Measurements from ENCODE around the gene REV3L.

REV3L gene

DNA sequence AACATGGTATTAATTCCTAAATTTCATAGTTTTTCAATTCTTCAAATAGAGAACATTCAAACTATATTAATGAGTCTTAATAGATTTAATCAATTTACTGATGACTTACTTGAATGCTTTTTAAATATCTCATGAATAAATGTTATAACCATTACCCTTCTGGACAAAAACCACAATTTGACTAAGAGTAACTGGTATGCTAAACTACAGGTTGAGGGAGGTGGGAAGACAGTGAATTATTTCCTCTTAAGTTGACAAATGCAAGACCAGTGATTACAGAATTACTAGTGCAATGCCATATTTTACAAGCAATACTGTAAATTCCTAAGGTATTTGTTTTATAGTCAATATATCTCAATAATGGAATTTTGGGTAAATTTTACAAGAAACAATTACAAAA lies 65.1 kb downstream of the REV3L start:
- DNase-seq, result no peak

DNA sequence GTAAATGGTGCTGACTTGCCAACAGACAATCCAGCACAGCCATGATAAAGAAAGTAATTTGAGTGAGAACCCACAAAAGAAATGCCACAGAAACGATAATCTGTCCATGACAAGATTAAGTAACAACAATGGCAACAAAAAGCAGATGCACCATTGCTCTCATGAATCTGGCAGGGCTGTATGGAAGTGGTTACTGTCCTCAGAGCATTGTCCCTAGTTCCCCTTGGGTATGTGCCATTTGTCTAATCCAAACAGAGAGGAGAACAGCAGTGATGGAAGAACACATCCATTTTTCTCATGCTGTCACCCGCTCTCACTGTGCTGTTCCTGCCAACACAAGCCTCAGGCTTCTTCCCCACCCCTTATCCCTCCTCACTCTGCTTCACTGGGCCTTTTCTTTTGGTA lies 65.8 kb downstream of the REV3L start:
- DNase-seq, result no peak

DNA sequence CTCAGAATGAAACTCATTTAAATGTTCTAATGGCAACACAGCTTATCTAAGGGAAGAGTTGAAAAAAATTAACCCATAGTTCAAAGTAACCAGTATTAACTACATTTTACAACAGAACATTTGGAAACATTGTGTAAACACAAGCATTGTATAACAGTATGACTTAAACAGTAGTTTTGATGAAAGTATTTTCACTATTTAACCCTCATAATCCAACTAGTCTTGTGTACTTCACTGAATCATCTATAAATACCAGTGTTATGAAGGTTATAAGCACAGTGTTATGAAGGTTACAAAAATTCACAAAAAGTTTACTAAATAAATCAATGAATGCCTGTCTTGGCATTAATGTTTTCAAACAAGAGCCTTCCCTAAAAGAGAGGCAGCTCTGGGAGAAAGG lies 66.5 kb downstream of the REV3L start:
- DNase-seq, result no peak

DNA sequence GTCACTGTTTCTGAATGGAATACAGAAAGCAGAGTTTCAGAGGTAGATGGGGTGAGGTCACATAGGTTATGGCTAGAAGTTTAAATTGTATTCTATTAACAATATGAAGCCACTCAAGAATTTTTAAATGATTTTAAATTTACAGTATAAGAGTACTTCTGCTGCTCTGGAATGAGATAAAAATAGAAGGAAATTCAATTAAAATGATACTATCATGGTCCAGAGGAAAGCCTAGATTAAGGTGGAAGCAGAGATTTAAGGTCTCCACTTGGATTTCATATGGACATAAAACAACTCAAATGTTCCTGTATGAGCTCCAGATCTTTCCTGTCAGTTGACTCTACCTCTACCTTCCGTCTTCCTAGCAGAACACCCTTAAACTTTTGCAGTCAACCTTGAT lies 68.6 kb downstream of the REV3L start:
- no peak for DNase-seq

DNA sequence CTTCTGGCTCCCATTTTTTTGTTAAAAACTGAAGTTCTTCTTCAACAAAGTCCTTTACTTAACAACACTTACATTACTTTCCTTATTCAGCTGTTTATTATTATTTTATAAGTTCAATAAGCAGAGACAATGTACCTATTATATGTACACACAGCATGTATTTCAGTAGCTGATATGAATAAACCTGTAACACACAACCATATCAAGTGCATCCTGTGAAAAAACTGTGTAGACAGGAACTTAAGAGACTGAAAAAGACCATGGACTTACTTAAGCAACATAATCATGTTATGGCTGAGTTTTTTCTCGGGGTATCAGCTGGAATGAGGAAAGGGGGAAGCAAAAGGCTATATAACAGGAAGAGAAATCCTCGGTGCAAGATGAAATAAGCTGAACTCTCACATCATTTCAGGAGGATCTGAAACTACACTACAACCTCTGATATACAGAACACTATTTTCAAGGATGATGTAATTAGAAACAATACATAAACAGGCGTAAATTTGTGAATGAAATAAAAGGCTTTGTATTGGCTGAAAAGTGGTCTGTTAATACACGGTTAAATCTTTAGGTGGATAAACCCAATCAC lies 70.9 kb downstream of the REV3L start:
- no peak for DNase-seq

DNA sequence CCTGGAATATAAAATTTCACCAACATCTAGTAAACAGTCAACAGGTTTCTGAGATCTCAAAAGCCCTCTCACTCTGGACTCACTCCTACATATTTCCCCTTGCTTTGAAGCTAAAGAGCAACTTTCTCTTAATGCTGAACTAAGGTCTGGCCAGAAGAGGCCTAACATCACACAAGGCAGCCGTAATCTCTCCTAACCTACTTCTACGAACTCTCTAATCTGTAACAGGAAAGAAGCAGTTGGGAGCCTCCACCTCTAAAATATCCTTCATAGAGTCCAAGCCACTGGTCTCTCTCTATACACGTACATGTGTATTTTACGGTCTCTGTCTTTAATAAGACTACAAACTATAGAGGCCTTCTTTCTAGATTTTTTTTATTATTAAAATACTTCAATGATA lies 72.0 kb downstream of the REV3L start:
- DNase-seq, result no peak

DNA sequence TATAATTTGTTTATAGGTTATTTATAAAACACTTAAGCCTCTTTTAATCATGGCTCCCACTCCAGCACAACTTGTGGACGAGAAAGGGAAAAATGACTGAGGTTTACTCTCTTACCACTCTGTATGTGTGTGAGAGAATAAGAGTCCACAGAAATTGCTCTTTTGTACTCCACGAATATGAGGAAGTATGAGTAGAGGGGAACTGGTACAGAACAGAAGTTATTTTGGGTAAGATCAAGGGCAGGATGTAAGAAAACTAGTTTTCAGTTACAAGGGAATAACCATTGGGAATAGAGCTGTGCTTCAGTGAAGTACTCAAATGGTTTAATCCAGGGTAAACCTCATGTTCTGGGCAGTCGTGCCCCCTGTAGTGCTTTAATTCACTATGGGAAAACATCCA lies 72.6 kb downstream of the REV3L start:
- DNase-seq, result no peak

DNA sequence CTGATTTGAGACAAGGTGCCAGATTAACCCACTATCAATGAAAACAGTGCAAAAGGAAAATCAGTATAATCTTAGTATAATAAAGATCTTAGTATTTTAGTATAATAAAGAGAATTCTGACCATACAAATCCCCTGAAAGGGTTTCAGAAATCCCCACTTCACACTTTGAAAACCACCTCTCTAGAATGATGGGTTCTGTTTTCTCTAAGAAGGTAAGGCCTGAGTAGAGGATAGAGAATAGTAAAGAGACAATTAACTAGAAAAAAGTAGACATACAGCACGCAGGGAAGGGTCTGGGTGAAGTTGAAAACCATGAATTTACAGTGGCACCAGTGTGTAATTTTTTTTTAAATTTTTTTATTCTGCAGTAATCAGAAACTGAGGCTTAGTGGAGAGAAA lies 73.6 kb downstream of the REV3L start:
- no peak for DNase-seq

DNA sequence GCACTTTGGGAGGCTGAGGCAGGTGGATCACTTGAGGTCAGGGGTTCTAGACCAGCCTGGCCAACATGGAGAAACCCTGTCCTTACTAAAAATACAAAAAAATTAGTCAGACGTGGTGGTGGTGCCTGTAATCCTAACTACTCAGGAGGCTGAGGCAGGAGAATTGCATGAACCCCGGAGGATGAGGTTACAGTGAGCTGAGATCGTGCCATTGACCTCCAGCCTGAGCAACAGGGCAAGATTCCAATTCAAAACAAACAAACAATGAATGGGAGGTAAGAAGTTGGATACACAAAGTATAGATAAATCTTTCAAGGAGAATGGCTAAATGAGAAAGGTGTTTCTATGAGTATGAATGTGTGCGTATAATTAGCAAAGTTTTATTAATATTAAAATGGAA lies 75.3 kb downstream of the REV3L start:
- no peak for DNase-seq

DNA sequence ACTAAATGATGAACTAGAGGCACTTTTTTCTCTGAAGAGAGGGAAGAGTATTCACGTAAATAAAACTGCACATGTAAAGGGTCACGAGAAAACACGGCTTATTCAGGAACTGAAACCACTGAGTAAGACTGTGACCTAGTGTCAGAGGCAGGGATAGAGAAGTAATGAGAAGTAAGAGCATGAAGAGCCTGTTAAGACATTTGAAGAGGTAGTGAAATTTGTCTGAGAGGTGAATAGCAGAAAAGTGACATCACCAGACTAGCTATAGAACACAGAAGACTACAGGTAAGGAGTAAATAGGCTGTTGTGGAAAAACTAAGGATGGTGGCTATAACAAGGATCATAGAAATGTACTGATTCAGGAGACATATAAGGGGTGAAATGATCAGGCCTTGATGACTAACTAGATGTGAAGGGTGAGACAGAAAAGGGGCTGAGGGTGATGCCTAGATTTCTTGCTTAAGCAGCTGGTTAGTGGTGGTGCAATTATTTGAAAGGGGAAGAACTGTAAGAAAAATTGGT lies 76.8 kb downstream of the REV3L start:
- no peak for DNase-seq

DNA sequence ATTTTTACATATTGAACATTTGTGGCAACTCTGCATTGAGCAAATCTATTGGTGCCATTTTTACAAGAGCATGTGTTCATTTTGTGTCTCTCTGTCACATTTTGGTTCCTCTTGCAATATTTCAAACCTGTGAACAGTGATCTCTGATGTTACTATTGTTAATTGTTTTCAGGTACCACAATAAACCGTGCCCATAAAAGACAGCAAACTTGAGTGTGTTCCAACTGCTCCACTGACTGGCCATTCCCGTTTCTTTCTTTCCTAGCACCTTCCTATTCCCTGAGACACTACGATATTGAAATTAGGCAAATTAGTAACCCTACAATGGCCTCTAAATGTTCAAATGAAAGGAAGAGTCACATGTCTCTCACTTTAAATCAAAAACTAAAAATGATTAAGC lies 79.6 kb downstream of the REV3L start:
- no peak for DNase-seq

DNA sequence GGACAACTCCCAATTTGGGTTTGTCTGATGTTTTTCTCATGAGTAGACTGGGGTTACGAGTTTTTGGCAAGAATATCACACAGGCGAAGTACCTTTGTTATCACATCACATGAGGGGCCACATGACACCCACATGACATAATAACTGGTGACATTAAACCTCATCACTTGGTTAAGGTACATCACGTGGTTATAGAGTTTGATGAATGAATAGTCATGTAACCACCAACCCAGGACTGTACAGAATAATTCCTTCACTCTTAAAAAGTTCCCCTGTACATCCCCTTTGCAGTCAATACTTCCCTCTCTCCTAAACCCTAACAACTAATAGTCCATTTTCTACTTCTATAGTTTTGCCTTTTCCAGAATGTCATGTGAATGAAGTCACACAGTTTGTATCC lies 83.4 kb downstream of the REV3L start:
- DNase-seq, result no peak

DNA sequence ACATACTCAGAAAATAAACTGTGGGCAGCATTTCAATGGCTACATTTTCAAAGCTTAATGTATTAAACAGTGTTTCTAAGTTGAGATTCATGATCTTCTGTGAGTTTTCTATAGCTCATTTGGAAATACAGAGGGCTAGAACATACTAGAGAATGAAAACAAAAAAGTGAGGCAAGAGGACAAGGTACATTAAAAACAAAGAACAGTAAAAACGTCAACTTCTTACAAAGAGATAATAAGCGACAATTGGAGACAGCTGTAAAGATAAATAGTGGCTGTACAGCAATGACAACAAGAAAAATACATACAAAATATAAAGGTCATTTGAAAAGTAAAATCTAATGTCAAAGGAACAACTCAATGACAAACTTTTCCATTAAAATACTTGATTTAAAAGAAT lies 94.3 kb downstream of the REV3L start:
- no peak for DNase-seq

DNA sequence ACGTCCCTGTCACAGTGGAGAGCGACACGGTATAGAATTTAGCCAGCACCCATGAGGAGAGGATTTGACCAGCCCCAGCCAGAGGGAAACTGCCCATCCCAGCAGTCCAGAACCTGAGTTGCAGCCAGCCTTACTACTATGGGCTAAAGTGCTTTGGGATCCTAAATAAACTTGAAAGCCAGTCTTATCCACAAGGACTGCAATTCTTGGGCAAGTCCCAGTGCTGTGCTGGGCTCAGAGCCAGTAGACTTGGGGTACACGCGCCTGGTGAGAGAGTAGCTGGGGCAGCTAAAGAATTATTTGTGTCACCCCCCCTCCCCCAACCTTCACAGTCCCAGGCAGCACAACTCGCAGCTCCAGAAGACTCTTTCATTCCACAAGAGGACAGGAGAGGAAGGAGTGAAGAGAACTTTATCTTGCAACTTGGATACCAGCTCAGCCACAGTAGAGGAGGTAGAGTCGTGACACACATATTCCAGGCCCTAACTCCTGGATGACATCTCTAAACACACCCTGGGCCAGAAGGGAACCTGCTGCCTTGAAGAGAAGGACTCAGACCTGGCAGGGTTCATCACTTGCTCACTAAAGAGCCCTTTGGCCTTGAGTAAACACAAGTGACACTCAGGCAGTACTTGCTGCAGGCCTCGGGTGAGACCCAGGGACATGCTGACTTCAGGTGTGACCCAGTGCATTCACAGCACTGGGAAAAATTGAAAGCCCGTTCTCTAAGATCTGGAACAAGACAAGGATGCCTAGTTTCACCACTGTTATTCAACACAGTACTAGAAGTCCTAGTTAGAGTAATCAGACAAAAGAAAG lies 100.3 kb downstream of the REV3L start:
- DNase-seq, result no peak

DNA sequence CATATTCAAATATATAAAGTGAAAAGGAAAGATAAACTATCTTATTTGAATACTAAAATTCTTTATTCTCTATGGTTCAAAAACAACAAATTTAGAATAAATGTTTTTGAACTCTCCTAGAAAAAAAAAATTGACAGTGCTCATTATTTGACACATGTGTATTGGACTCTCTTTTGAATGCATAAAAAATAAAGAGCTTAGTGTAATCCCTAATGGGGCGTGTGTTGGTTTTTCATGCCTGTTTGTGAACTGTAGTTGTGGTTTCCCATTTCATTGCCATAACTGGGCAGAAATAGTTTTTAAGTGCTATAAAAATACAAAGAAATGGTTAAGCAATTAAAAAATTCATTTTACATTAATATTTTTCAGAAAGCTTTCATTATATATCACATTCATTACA lies 101.3 kb downstream of the REV3L start:
- no peak for DNase-seq

DNA sequence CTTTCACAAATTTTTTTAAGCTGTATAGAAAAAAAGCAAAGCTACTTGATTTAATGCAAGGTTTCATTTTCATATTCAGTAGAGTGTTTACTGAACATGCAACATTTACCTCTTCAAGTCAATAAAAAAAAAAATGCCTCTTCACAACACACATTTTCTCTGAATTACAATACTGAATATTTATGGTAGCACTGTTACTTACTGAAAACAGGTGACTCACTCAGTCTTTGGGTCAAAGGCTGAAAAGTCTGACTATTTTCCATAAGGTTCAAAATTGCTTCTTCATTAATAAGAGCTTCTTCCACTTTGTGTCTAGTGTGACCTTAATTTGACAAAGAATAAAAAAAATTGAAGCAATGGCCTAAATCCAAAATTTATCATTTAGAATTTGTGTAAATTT lies 101.9 kb downstream of the REV3L start:
- no peak for DNase-seq

DNA sequence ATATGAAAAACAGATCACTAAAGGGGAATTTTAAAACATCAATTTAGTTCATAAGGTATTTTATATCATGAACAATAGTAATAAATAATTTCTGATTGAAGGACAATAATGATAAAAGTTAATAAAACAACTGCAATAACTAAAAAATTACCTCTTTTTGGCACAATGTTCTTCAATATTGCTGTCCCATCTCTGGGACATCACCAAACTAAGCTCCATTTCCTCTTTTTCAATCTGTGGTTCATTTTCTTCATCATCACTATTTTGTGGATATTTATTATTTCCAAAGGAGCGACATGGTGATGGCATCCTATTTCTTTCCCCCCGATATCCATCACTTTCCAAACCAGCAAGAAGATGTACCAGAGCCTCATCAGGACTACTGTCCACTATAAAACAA lies 103.2 kb downstream of the REV3L start:
- no peak for DNase-seq

DNA sequence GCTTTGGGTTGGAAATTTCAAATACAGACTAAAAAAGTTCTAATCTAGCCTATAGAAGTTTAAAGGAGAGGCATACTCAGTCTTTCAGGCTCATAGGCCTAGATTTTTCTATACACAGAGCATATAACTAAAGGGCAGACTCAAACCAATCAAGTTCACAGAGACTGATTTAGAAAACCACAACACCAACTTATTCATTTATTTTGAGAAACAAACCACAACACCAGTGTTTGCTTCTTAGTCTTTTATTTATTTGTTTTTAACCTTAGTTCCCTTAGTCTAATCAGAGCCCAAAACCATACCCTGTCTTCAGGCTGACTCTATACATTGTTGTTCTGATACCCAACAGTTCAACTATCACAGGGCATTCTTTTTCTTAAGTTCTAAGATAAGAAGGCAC lies 103.7 kb downstream of the REV3L start:
- DNase-seq, result no peak

DNA sequence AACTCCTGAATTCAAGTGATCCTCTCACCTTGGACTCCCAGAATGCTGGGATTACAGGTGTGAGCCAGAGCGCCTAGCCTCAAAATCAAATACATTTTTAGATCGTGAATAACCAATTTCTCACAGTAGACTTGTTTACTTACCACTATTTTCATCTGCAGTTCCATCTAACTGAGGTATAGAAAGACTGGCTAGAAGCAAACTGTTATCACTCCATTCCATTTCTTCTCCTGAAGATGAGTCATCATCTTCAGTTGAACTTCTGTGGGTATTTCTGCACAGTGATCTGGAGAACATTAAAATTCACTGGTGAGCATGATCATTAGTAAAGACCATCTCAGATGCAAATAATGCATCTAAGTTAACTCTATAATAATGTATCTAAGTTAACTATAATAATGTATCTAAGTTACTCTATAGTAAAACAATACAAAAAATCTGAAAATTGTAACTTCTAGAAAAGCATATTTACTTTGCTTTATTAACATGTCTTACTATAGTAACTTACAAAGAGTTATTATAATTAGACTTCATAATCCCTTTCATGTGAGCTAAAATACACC lies 105.4 kb downstream of the REV3L start:
- DNase-seq, result no peak

DNA sequence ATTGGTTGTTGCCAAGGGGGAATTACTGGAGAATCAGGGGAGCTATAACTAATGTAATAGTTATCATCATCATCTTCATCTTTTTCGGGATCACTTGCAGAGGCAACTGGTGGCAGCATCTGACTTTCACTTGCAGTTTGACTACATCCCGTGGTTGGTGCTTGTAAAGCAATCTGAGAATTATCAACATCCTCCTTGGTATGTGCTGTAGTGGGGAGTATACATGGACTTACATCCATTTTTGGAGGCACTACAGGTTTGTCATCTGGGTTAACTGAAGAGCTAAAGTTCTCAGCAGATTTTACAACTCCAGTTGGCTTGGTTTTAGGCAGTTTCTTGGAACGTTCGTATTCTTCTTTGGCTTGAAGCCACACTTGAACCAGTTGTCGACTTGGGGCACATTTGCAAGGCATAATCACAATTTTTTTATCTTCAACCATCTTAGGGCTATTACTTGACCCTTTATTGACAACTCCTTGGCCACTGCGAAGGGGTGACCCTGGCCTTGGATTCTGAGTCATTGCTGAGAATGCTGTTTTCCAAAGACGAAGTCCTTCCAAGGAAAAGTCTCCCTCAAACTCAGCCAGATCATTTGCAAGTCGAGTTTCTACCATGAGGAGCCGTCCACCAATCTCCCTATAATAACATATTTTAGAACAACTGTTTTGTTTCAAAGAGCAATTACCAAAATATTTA lies 115.5 kb downstream of the REV3L start:
- no peak for DNase-seq

DNA sequence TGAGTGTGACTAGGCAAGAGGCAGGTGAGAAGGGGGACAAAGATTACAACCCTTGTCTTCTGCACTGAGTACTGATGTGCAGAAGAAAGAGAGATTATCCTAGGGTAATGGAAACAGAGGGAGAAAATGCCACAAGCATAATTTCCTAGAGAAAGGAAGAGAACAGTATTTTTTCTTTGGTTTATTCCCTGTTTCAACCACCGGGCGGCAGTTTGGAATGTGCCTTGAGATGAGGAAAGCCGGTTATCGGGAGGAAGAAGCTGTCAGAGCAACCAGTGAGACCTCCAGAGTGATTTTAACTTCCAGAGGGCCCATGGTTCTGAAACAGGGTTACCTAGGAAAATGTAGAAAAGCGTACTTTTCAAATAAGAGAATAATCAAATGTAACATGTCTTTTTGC lies 121.4 kb downstream of the REV3L start:
- DNase-seq, result peak; percentile 17

DNA sequence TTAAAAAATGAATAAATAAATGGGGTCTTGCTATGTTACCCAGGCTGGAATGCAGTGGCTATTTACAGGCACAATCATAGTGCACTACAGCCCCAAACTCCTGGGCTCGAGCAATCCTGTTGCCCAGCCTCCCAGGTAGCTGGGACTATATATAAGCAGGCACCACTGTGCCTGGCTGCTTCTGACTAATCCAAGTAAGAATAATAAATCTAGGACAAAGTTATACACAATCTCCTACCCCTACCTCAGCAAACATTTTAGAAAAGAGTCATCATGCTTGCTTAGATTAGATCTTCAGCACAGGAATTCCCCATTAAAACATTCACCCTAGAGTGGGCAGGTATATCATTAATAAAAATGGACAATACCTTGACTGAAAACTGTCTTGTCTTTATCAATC lies 124.6 kb downstream of the REV3L start:
- no peak for DNase-seq

DNA sequence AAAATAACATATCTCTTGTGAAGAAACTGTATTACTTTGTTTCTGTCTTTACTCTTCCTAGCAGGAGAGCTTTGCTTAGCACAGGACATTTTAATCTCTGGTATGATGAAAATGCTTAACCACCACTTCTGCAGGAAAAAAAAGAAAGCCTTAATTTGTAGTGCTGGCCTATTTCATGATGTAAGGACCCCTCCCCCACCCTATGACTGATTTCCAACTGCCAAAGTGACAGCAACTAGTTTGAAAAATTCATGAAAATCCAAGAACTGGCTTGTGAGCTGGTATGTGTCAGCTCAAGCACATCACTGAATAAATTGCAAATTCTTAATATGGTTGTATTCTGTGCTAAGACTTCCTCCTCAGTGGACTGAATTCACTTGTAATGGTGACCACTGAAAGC lies 125.3 kb downstream of the REV3L start:
- DNase-seq, result no peak

DNA sequence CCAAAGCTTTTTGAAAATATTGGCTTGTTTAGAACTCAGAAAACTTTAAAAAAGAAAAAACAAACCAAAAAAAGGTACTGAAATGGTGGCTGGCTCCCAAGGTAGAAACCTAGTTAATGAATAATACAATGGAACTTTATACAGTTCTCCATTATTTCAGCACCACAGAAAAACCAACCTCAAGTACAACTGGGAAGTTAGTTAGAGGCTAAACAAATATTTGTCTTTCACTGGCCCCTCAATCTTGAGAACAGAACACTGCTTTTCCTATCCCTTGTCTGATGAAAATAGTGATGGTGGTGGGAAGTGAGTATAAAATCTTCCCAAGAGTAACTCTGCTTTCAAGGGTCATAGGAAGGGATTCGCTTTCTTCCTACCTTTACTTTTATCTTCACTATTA lies 126.5 kb downstream of the REV3L start:
- DNase-seq, result no peak

Measured in CD4-positive, alpha-beta T cell treated with Interleukin-6 for 4 hours (primary cell).